H1 (cell line): ENCODE measurements around the gene SNX25. TPM values are rescaled to one million over a fixed set of nuclear protein-coding genes. Genes with fewer than 3 reads are reported as not detected.
A peak's percentile ranks its signal among the peaks of the same experiment; 100 is the strongest.

Source experiments
- ATF3 ChIP-seq: IDR thresholded peaks from 2 replicates; pipeline ENCODE4 v1.6.1; 2011; ENCODE audit warnings: low read depth, mild to moderate bottlenecking, low read length; ENCODE audit not compliant: insufficient read depth
- BRCA1 ChIP-seq: IDR thresholded peaks from 2 replicates; pipeline ENCODE4 v1.6.1; 2012; ENCODE audit warnings: low read depth, low read length, improper control_type of control experiment
- CBX8 ChIP-seq: fragments of 300-800, 300-1000 bp; sonication (generic); IDR thresholded peaks from 2 replicates; pipeline ENCODE4 v1.7.1; 2016; ENCODE audit warnings: low read depth, low read length, borderline replicate concordance
- EZH2 ChIP-seq: fragments of 200-600 bp; sonication (generic); IDR thresholded peaks from 2 replicates; pipeline ENCODE4 v1.7.1; 2012; ENCODE audit warnings: low read depth, mild to moderate bottlenecking, moderate library complexity, low read length, inconsistent platforms; ENCODE audit not compliant: severe bottlenecking
- GTF2F1 ChIP-seq: IDR thresholded peaks from 2 replicates; pipeline ENCODE4 v1.6.1; 2012; ENCODE audit warnings: low read depth, low read length, improper control_type of control experiment, borderline replicate concordance
- JUN ChIP-seq: IDR thresholded peaks from 2 replicates; pipeline ENCODE4 v1.6.1; 2011; ENCODE audit warnings: low read depth, mild to moderate bottlenecking, improper control_type of control experiment, low read length
- JUND ChIP-seq: IDR thresholded peaks from 2 replicates; pipeline ENCODE4 v1.6.1; 2011; ENCODE audit warnings: mild to moderate bottlenecking, improper control_type of control experiment, low read length
- MAFK ChIP-seq: IDR thresholded peaks from 2 replicates; pipeline ENCODE4 v1.6.1; 2012; ENCODE audit warnings: low read depth, mild to moderate bottlenecking, improper control_type of control experiment, low read length
- NANOG ChIP-seq: IDR thresholded peaks from 2 replicates; pipeline ENCODE4 v1.6.1; 2011; ENCODE audit warnings: low read length, low read depth, mild to moderate bottlenecking, inconsistent platforms; ENCODE audit not compliant: insufficient read depth, poor library complexity, severe bottlenecking
- PHF8 ChIP-seq: fragments of 200-600 bp; sonication (generic); conservative IDR thresholded peaks from 2 replicates; pipeline ENCODE4 v1.7.1; 2012; ENCODE audit warnings: low read depth, mild to moderate bottlenecking, inconsistent platforms, low read length, moderate library complexity
- POLR2AphosphoS5 ChIP-seq: IDR thresholded peaks from 2 replicates; pipeline ENCODE4 v1.6.1; 2011; ENCODE audit warnings: low read depth, low read length
- RAD21 ChIP-seq, 2 experiments: IDR thresholded peaks in 1 of 2; conservative IDR thresholded peaks in 1 of 2; 2 replicates each; pipeline ENCODE4 v1.6.1; 2011; ENCODE audit warnings: low read depth in 2 of 2, low read length in 2 of 2, improper control_type of control experiment in 1 of 2, inconsistent platforms in 1 of 2, mild to moderate bottlenecking in 1 of 2, moderate library complexity in 1 of 2
- RBBP5 ChIP-seq: IDR thresholded peaks from 2 replicates; pipeline ENCODE4 v1.7.1; 2012; ENCODE audit warnings: low read depth, mild to moderate bottlenecking, inconsistent platforms, low read length, moderate library complexity, borderline replicate concordance
- RFX5 ChIP-seq: IDR thresholded peaks from 2 replicates; pipeline ENCODE4 v1.6.1; 2011; ENCODE audit warnings: low read depth, low read length, improper control_type of control experiment, borderline replicate concordance
- RNF2 ChIP-seq: fragments of 200-900, 300-1000 bp; sonication (generic); IDR thresholded peaks from 2 replicates; pipeline ENCODE4 v1.7.1; 2016; ENCODE audit warnings: borderline replicate concordance, low read depth, mild to moderate bottlenecking, antibody characterized with exemption, low read length; ENCODE audit not compliant: poor library complexity, severe bottlenecking; ENCODE audit errors: missing control alignments
- RXRA ChIP-seq: IDR thresholded peaks from 2 replicates; pipeline ENCODE4 v1.6.1; 2011; ENCODE audit warnings: low read depth, mild to moderate bottlenecking, low read length, moderate library complexity; ENCODE audit not compliant: insufficient read depth
- SIN3A ChIP-seq, 2 experiments: IDR thresholded peaks in 1 of 2; conservative IDR thresholded peaks in 1 of 2; 2 replicates each; pipeline ENCODE4 v1.6.1; 2011 to 2012; ENCODE audit warnings: low read length in 2 of 2, improper control_type of control experiment in 1 of 2, low read depth in 1 of 2, mild to moderate bottlenecking in 1 of 2
- TBP ChIP-seq: IDR thresholded peaks from 2 replicates; pipeline ENCODE4 v1.6.1; 2011; ENCODE audit warnings: low read depth, low read length, improper control_type of control experiment
- TCF12 ChIP-seq: IDR thresholded peaks from 2 replicates; pipeline ENCODE4 v1.6.1; 2011; ENCODE audit warnings: low read depth, mild to moderate bottlenecking, low read length
- USF2 ChIP-seq: IDR thresholded peaks from 2 replicates; pipeline ENCODE4 v1.6.1; 2011; ENCODE audit warnings: low read length, improper control_type of control experiment
- polyA plus RNA-seq, 7 experiments: library from polyadenylated mRNA; depleted of rRNA in 3 of 7; stranded (reverse) in 5 of 7; unstranded in 2 of 7; fragments of >200 nt in 5 of 7; fragments of 200-250 nt in 2 of 7; gene quantifications; 1 replicate in 5 of 7; 2 replicates in 1 of 7; 4 replicates in 1 of 7; pipeline versions ENCODE4 v1.2.1 to v1.2.3, GENCODE V29; 2011 to 2013; ENCODE audit warnings: missing spikeins in 2 of 7, mixed read lengths in 2 of 7
- total RNA-seq: library from RNA; stranded (reverse); fragmentation: NEBNext Ultra II Directional; extraction: Animal tissue kit (Norgen Biotek cat#: 25700); gene quantifications from 2 replicates; pipeline ENCODE4 v1.2.1, GENCODE V29; 2021

SNX25 gene
- total and polyA plus RNA-seq, 2 of the 8 experiments (the other 6 are each of a cell fraction or from before 2014, with no cell fraction given), result 5.4 to 19.9 TPM

GRCh38 chr4:185304944-185305690 is 95.7 kb downstream of the SNX25 start (continued):
- no peak for TF ChIP-seq RXRA
- TF ChIP-seq NANOG, result no peak
- TF ChIP-seq TCF12, result 0 out of 2 replicates have a peak, but pooled peaks have one; percentile 19
- TF ChIP-seq RFX5, result no peak
- no peak for TF ChIP-seq CBX8
- TF ChIP-seq JUN, result no peak
- no peak for TF ChIP-seq GTF2F1
- TF ChIP-seq RNF2, result no peak
- no peak for TF ChIP-seq MAFK
- TF ChIP-seq EZH2, result no peak
- 0 out of 2 replicates have a peak, but pooled peaks have one; percentile 29 for TF ChIP-seq ATF3
- TF ChIP-seq TBP, result no peak
- peak; percentile 82 to 86 for TF ChIP-seq RAD21 (IDR thresholded peaks at IDR 0.05 in 1 of 2, conservative IDR thresholded peaks at IDR 0.05 in 1 of 2; ENCODE audit: low read depth in 2 of 2, low read length in 2 of 2)
- TF ChIP-seq SIN3A (conservative IDR thresholded peaks at IDR 0.05 in 1 of 2, IDR thresholded peaks at IDR 0.05 in 1 of 2; ENCODE audit: low read depth in 1 of 2, low read length in 2 of 2), result peak in 1 of 2 experiments; percentile 39; a peak in 1 of 4 replicates
- TF ChIP-seq JUND, result no peak
- TF ChIP-seq POLR2AphosphoS5, result no peak
- no peak for TF ChIP-seq PHF8
- no peak for TF ChIP-seq BRCA1
- peak; percentile 49; the same call in 1 of the 2 replicates for TF ChIP-seq USF2
- TF ChIP-seq RBBP5, result no peak
